MCF 10A (cell line): ENCODE measurements around the gene RGS16. TPM values are rescaled to one million over a fixed set of nuclear protein-coding genes. Genes with fewer than 3 reads are reported as not detected.

Experiments used
- BruUV-seq: library from RNA; stranded (reverse); fragments of 400-500 nt; replicated peaks from 2 replicates; lab custom pipeline; 2021; lab: Mats Ljungman, UMichigan
- CTCF ChIA-PET: fragments of 300-600 bp; sonication (Branson Sonifier 250); formaldehyde crosslinking; extraction: SDS; loops from one replicate; lab custom pipeline; 2021; ENCODE audit warnings: antibody characterized with exemption, inconsistent platforms; lab: Yijun Ruan, JAX
- POLR2A ChIA-PET: fragments of 300-600, 350-650 bp; sonication (Branson Sonifier 250); formaldehyde crosslinking; extraction: SDS; loops from one replicate; lab custom pipeline; 2020; ENCODE audit warnings: antibody characterized with exemption, inconsistent platforms; lab: Yijun Ruan, JAX
- DNase-seq: peaks from one replicate; pipeline ENCODE4 v3.0.0-alpha.2; 2018; ENCODE audit not compliant: unreplicated experiment
- H3K27ac Mint-ChIP-seq: one replicate; pipeline ENCODE4 v1.8.0; 2022; ENCODE audit warnings: mild to moderate bottlenecking, low read depth, mixed read lengths; ENCODE audit not compliant: unreplicated experiment
- H3K27me3 Mint-ChIP-seq: one replicate; pipeline ENCODE4 v1.8.0; 2022; ENCODE audit warnings: mixed read lengths; ENCODE audit not compliant: insufficient read depth, unreplicated experiment
- H3K36me3 Mint-ChIP-seq: one replicate; pipeline ENCODE4 v1.8.0; 2022; ENCODE audit warnings: mild to moderate bottlenecking, moderate library complexity, mixed read lengths; ENCODE audit not compliant: insufficient read depth, unreplicated experiment
- H3K4me1 Mint-ChIP-seq: one replicate; pipeline ENCODE4 v1.8.0; 2022; ENCODE audit warnings: mixed read lengths; ENCODE audit not compliant: insufficient read depth, unreplicated experiment
- H3K4me3 Mint-ChIP-seq: one replicate; pipeline ENCODE4 v1.8.0; 2022; ENCODE audit warnings: mild to moderate bottlenecking, moderate library complexity, mixed read lengths; ENCODE audit not compliant: unreplicated experiment
- H3K9me3 Mint-ChIP-seq: one replicate; pipeline ENCODE4 v1.8.0; 2022; ENCODE audit warnings: mixed read lengths; ENCODE audit not compliant: unreplicated experiment
- CTCF ChIP-seq: fragments of 200-600 bp; IDR thresholded peaks from one replicate; pipeline ENCODE4 v1.8.0; 2022; ENCODE audit warnings: antibody characterized with exemption, mild to moderate bottlenecking; ENCODE audit not compliant: unreplicated experiment
- intact Hi-C: fragments of 100-400 bp; cut with micrococcal nuclease; formaldehyde crosslinking; loops from 2 replicates; pipeline ENCODE4 v1.14.1; 2022
- total RNA-seq: library from RNA; stranded (reverse); gene quantifications from 2 replicates; pipeline ENCODE4 v1.2.3, GENCODE V29; 2022

Gene RGS16
- total RNA-seq, 1 experiment from 2014 or later: 13.7 TPM

- Mint-ChIP-seq H3K27ac (no peak overlapping the region), H3K4me3 (no peak overlapping the region), H3K27me3 (no peaks in the 10 kb centered on the region), H3K4me1 (peaks cover 12% of the 10 kb centered on the region), H3K36me3 (no peaks in the 10 kb centered on the region), H3K9me3 (no peaks in the 10 kb centered on the region)
- no peak for TF ChIP-seq CTCF
- intact Hi-C loops: loop anchor here (1.0 to 5.0 kb wide), 2 partner anchors 80 to 180 kb away; partner anchors contain the start of gene RGS8
- POLR2A ChIA-PET: interaction anchor here (0.6 to 10.8 kb wide), 4 partner anchors 121 to 458 kb away, joined by 3 to 151 read pairs (median 3); partner anchors contain the start of gene NPL
- CTCF ChIA-PET: interaction anchor here (0.6 to 23.4 kb wide), 24 partner anchors 9 to 758 kb away, joined by 3 to 991 read pairs (median 4); partner anchors contain the start of genes NPL and RNASEL
- BruUV-seq: no TSS peak
- DNase-seq: no peak
Measured at GRCh38 chr1:182601913-182602312, 2.3 kb downstream of the RGS16 start.

- Mint-ChIP-seq H3K27me3 (no peaks in the 10 kb centered on the region), H3K9me3 (no peaks in the 10 kb centered on the region), H3K36me3 (no peaks in the 10 kb centered on the region), H3K4me1 (peaks cover 12% of the 10 kb centered on the region), H3K4me3 (no peak overlapping the region), H3K27ac (no peak overlapping the region)
- ChIA-PET POLR2A (interaction anchor here (0.5 to 10.8 kb wide), 8 partner anchors 122 to 458 kb away, joined by 3 to 151 read pairs (median 3); partner anchors contain the start of genes NPL and TEDDM1), CTCF (interaction anchor here (0.6 to 23.4 kb wide), 43 partner anchors 8 to 759 kb away, joined by 3 to 991 read pairs (median 4); partner anchors contain the start of genes NPL and RNASEL)
- intact Hi-C loops: loop anchor here (1.0 to 5.0 kb wide), 2 partner anchors 81 to 181 kb away; partner anchors contain the start of gene RGS8
- peak; percentile 95 for DNase-seq
- peak; percentile 85 for TF ChIP-seq CTCF
- BruUV-seq: no TSS peak
Measured at GRCh38 chr1:182601416-182601786, 2.8 kb downstream of the RGS16 start.

- no peaks in the 10 kb centered on the region for H3K27me3 Mint-ChIP-seq
- DNase-seq: no peak
- CTCF ChIA-PET: interaction anchor here (0.6 to 23.4 kb wide), 53 partner anchors 8 to 759 kb away, joined by 3 to 991 read pairs (median 4); partner anchors contain the start of genes NPL and RNASEL
- H3K36me3 Mint-ChIP-seq: no peaks in the 10 kb centered on the region
- no peak overlapping the region for H3K4me3 Mint-ChIP-seq
- no peak for TF ChIP-seq CTCF
- POLR2A ChIA-PET: interaction anchor here (0.5 to 10.8 kb wide), 7 partner anchors 12 to 457 kb away, joined by 3 to 151 read pairs (median 3); partner anchors contain the start of genes NPL, RNASEL and TEDDM1
- no peaks in the 10 kb centered on the region for H3K9me3 Mint-ChIP-seq
- BruUV-seq: no TSS peak
- no peak overlapping the region for H3K27ac Mint-ChIP-seq
- peaks cover 12% of the 10 kb centered on the region for H3K4me1 Mint-ChIP-seq
- intact Hi-C loops: loop anchor here (1.0 to 5.0 kb wide), 2 partner anchors 81 to 181 kb away; partner anchors contain the start of gene RGS8
Measured at GRCh38 chr1:182600745-182601415, 3.3 kb downstream of the RGS16 start.
